BLaER1 treated with 17β-estradiol and CSF1 and Interleukin-3, amounts not matched to agents 10 nM and 100 nM (cell line): ENCODE data around the gene SPATA2L.
A peak's percentile ranks its signal among the peaks of the same experiment; 100 is the strongest.

ENCODE experiments used
- H3K27ac ChIP-seq, 11 experiments: shearing (Covaris generic); formaldehyde crosslinking; 2 replicates each; pipeline ENCODE4 v1.8.1; 2022
- H3K27me3 ChIP-seq, 11 experiments: shearing (Covaris generic); formaldehyde crosslinking; 2 replicates each; pipeline ENCODE4 v1.8.1; 2022
- H3K36me3 ChIP-seq, 11 experiments: shearing (Covaris generic); formaldehyde crosslinking; 2 replicates each; pipeline ENCODE4 v1.8.1; 2022
- H3K4me1 ChIP-seq, 10 experiments: shearing (Covaris generic); formaldehyde crosslinking; 2 replicates each; pipeline ENCODE4 v1.8.1; 2022
- H3K4me2 ChIP-seq, 11 experiments: shearing (Covaris generic); formaldehyde crosslinking; 2 replicates each; pipeline ENCODE4 v1.8.1; 2022
- H3K4me3 ChIP-seq, 10 experiments: shearing (Covaris generic); formaldehyde crosslinking; 2 replicates each; pipeline ENCODE4 v1.8.1; 2022
- H3K9ac ChIP-seq, 11 experiments: shearing (Covaris generic); formaldehyde crosslinking; 2 replicates each; pipeline ENCODE4 v1.8.1; 2022
- H3K9me3 ChIP-seq, 11 experiments: shearing (Covaris generic); formaldehyde crosslinking; replicated peaks in 1 of 11; 2 replicates each; pipeline ENCODE4 v1.8.1; 2022
- H4K20me1 ChIP-seq, 11 experiments: shearing (Covaris generic); formaldehyde crosslinking; 2 replicates each; pipeline ENCODE4 v1.8.1; 2022
- Cebpa-rat ChIP-seq, 11 experiments: shearing (Covaris generic); IDR thresholded peaks; 2 replicates each; pipeline ENCODE4 v1.8.1; 2022

Gene SPATA2L

GRCh38 chr16:89732918-89733242 is 31.4 kb upstream of the SPATA2L start:
- Histone ChIP-seq H3K27me3 (no peaks in the 10 kb centered on the region), H3K4me1 (peaks cover 0 to 16% (median 14%) of the 10 kb centered on the region in 10 experiments; a peak in 16 of 20 replicates), H3K9ac (no peak overlapping the region), H3K4me2 (no peak overlapping the region), H3K4me3 (no peak overlapping the region), H3K36me3 (peaks cover 95 to 100% (median 100%) of the 10 kb centered on the region in 11 experiments), H3K27ac (no peak overlapping the region), H4K20me1 (peaks cover 65 to 100% (median 97%) of the 10 kb centered on the region in 11 experiments; a peak in 21 of 22 replicates), H3K9me3 (no peaks in the 10 kb centered on the region)
- no peak for TF ChIP-seq Cebpa-rat (IDR thresholded peaks at IDR 0.05)

- H3K9ac ChIP-seq = no peak overlapping the region; a peak in 1 of 22 replicates
- H3K4me2 ChIP-seq = no peak overlapping the region
- H3K36me3 ChIP-seq = peaks cover 95 to 100% (median 100%) of the 10 kb centered on the region in 11 experiments
- H3K27ac ChIP-seq = no peak overlapping the region
- TF ChIP-seq Cebpa-rat (IDR thresholded peaks at IDR 0.05) = no peak
- no peaks in the 10 kb centered on the region for H3K9me3 ChIP-seq
- H3K4me3 ChIP-seq = no peak overlapping the region
- peaks cover 0 to 14% (median 10%) of the 10 kb centered on the region in 10 experiments; a peak in 16 of 20 replicates for H3K4me1 ChIP-seq
- H3K27me3 ChIP-seq = no peaks in the 10 kb centered on the region
- H4K20me1 ChIP-seq = peaks cover 65 to 100% (median 97%) of the 10 kb centered on the region in 11 experiments; a peak in 21 of 22 replicates
Observed at GRCh38 chr16:89732142-89732917, 30.8 kb upstream of the SPATA2L start.

GRCh38 chr16:89730610-89731234 is 29.2 kb upstream of the SPATA2L start:
- H4K20me1 ChIP-seq = peaks cover 58 to 100% (median 96%) of the 10 kb centered on the region in 11 experiments; a peak in 21 of 22 replicates
- no peaks in the 10 kb centered on the region for H3K9me3 ChIP-seq
- H3K4me1 ChIP-seq = peaks cover 0 to 11% (median 0%) of the 10 kb centered on the region in 10 experiments; a peak in 5 of 20 replicates
- H3K36me3 ChIP-seq = peaks cover 93 to 100% (median 99%) of the 10 kb centered on the region in 11 experiments
- H3K4me3 ChIP-seq = no peak overlapping the region
- TF ChIP-seq Cebpa-rat (IDR thresholded peaks at IDR 0.05) = no peak
- no peaks in the 10 kb centered on the region for H3K27me3 ChIP-seq
- no peak overlapping the region for H3K4me2 ChIP-seq
- H3K9ac ChIP-seq = no peak overlapping the region
- no peak overlapping the region for H3K27ac ChIP-seq

- H4K20me1 ChIP-seq = peaks cover 58 to 100% (median 96%) of the 10 kb centered on the region in 11 experiments; a peak in 21 of 22 replicates
- no peak overlapping the region for H3K4me3 ChIP-seq
- no peaks in the 10 kb centered on the region for H3K27me3 ChIP-seq
- 0 out of 22 replicates have a peak overlapping the region, but pooled peaks of 1 of the 11 experiments have one; percentile 2 for H3K9ac ChIP-seq
- no peak overlapping the region for H3K4me2 ChIP-seq
- TF ChIP-seq Cebpa-rat (IDR thresholded peaks at IDR 0.05) = no peak
- no peak overlapping the region for H3K27ac ChIP-seq
- no peaks in the 10 kb centered on the region for H3K9me3 ChIP-seq
- H3K36me3 ChIP-seq = peaks cover 93 to 100% (median 99%) of the 10 kb centered on the region in 11 experiments
- peaks cover 0 to 11% (median 7%) of the 10 kb centered on the region in 10 experiments; a peak in 11 of 20 replicates for H3K4me1 ChIP-seq
Observed at GRCh38 chr16:89729863-89730593, 28.5 kb upstream of the SPATA2L start.

GRCh38 chr16:89729293-89729692 is 27.8 kb upstream of the SPATA2L start:
- TF ChIP-seq Cebpa-rat (IDR thresholded peaks at IDR 0.05) = no peak
- Histone ChIP-seq H3K27me3 (no peaks in the 10 kb centered on the region), H3K36me3 (peaks cover 91 to 100% (median 99%) of the 10 kb centered on the region in 11 experiments), H3K9me3 (no peaks in the 10 kb centered on the region), H3K4me2 (no peak overlapping the region), H3K4me3 (no peak overlapping the region), H3K4me1 (peaks cover 2 to 18% (median 14%) of the 10 kb centered on the region in 10 experiments; a peak in 19 of 20 replicates), H4K20me1 (peaks cover 64 to 100% (median 96%) of the 10 kb centered on the region in 11 experiments; a peak in 21 of 22 replicates), H3K27ac (no peak overlapping the region), H3K9ac (peak overlapping the region in 1 of 11 experiments; percentile 2; a peak in 1 of 22 replicates)

- Histone ChIP-seq H3K4me1 (peaks cover 20 to 35% (median 30%) of the 10 kb centered on the region in 10 experiments), H4K20me1 (peaks cover 73 to 100% (median 96%) of the 10 kb centered on the region in 11 experiments), H3K9me3 (no peaks in the 10 kb centered on the region), H3K4me2 (no peak overlapping the region; a peak in 1 of 22 replicates), H3K9ac (peak overlapping the region in 3 of 11 experiments; percentile 9 to 38 (median 19); a peak in 3 of 22 replicates), H3K27me3 (no peaks in the 10 kb centered on the region), H3K36me3 (peaks cover 86 to 99% (median 97%) of the 10 kb centered on the region in 11 experiments), H3K4me3 (no peak overlapping the region), H3K27ac (no peak overlapping the region)
- TF ChIP-seq Cebpa-rat (IDR thresholded peaks at IDR 0.05) = no peak
Observed at GRCh38 chr16:89727406-89728120, 26.1 kb upstream of the SPATA2L start.

- peaks cover 38 to 62% (median 46%) of the 10 kb centered on the region in 10 experiments for H3K4me1 ChIP-seq
- peak overlapping the region in 9 of 11 experiments; percentile 93 to 99 (median 95); a peak in 17 of 22 replicates for H3K27ac ChIP-seq
- H3K4me2 ChIP-seq = peak overlapping the region; percentile 96 to 100 (median 99)
- H4K20me1 ChIP-seq = peaks cover 58 to 91% (median 70%) of the 10 kb centered on the region in 11 experiments
- peaks cover 47 to 60% (median 57%) of the 10 kb centered on the region in 11 experiments for H3K36me3 ChIP-seq
- H3K27me3 ChIP-seq = peaks cover 0 to 21% (median 9%) of the 10 kb centered on the region in 11 experiments; a peak in 13 of 22 replicates
- H3K4me3 ChIP-seq = peak overlapping the region; percentile 75 to 98 (median 90)
- no peaks in the 10 kb centered on the region for H3K9me3 ChIP-seq
- H3K9ac ChIP-seq = peak overlapping the region; percentile 88 to 98 (median 93)
- TF ChIP-seq Cebpa-rat (IDR thresholded peaks at IDR 0.05) = no peak
Observed at GRCh38 chr16:89723279-89724250, 22.1 kb upstream of the SPATA2L start.
